Activated CD8-positive, alpha-beta memory T cell treated with anti-CD3 and anti-CD28 coated beads, Interleukin-2, amount 10 ng/mL, durations not matched to agents 7 days and 5 days (primary cell): Measurements from ENCODE around the gene CRELD1. TPM values are rescaled to one million over a fixed set of nuclear protein-coding genes. Genes with fewer than 3 reads are reported as not detected.

Source experiments
- ATAC-seq: fragments of 150-1000 bp; cut with Tn5 transposase; one replicate; pipeline ENCODE4 v1.10.0; 2021; ENCODE audit warnings: moderate library complexity
- CTCF ChIA-PET: fragments of 350-600 bp; sonication (Branson Sonifier 250); formaldehyde crosslinking; loops from one replicate; lab custom pipeline; 2021; ENCODE audit warnings: antibody characterized with exemption; lab: Charles Lee
- DNase-seq: peaks from one replicate; pipeline ENCODE4 v3.0.0-alpha.2; 2020
- H3K27ac Mint-ChIP-seq: one replicate; pipeline ENCODE4 v1.8.0; 2021; ENCODE audit warnings: mild to moderate bottlenecking, mixed read lengths
- H3K27me3 Mint-ChIP-seq: one replicate; pipeline ENCODE4 v1.8.0; 2021; ENCODE audit warnings: mixed read lengths
- H3K36me3 Mint-ChIP-seq: one replicate; pipeline ENCODE4 v1.8.0; 2021; ENCODE audit warnings: mild to moderate bottlenecking, mixed read lengths
- H3K4me1 Mint-ChIP-seq: one replicate; pipeline ENCODE4 v1.8.0; 2021; ENCODE audit warnings: mixed read lengths
- H3K4me3 Mint-ChIP-seq: one replicate; pipeline ENCODE4 v1.8.0; 2021; ENCODE audit warnings: mild to moderate bottlenecking, moderate library complexity, mixed read lengths
- H3K9me3 Mint-ChIP-seq: one replicate; pipeline ENCODE4 v1.8.0; 2022; ENCODE audit warnings: low read depth, mixed read lengths
- total RNA-seq, 2 experiments: library from RNA; stranded (reverse); gene quantifications; one replicate each; pipeline ENCODE4 v1.2.3, GENCODE V29; 2021

CRELD1 gene
- total RNA-seq, 2 experiments from 2014 or later, result 17.4 to 18.9 TPM

DNA sequence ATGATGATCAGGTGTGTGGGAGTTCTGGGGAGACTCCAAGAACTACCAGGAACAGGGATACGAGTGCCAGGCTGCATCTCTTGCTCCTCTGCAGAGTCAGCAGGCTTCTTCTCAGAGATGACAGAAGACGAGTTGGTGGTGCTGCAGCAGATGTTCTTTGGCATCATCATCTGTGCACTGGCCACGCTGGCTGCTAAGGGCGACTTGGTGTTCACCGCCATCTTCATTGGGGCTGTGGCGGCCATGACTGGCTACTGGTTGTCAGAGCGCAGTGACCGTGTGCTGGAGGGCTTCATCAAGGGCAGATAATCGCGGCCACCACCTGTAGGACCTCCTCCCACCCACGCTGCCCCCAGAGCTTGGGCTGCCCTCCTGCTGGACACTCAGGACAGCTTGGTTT, 10.6 kb downstream of the CRELD1 start:
- DNase-seq (no peak), ATAC-seq (no peak)
- Mint-ChIP-seq H3K9me3 (no peaks in the 10 kb centered on the region), H3K36me3 (peaks cover 5% of the 10 kb centered on the region), H3K4me1 (peaks cover 2% of the 10 kb centered on the region), H3K4me3 (no peak overlapping the region), H3K27me3 (no peaks in the 10 kb centered on the region), H3K27ac (no peak overlapping the region)
- CTCF ChIA-PET, result interaction anchor here (1.9 kb wide), 1 partner anchor 11 kb away, joined by 14 read pairs; the partner anchor contains the start of gene CRELD1

DNA sequence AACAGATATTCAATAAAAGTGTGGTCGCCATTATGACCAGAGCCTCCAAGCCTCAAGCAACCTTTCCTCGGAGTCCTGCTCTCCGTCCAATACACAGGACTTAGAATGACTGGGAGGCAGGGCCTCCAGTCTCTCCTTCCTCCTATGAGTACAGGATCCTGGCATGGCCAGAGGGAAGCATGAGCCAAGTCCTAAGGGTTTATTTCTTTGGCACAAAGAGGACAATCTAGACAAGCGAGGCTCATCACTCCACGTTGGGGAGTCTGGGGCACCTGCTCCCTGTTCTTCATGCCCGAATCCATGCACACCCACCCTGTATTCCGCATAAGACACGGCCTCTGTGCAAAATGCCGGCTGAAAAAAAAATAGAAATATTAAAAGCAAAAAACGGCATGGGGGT, 11.7 kb downstream of the CRELD1 start:
- no peak overlapping the region for H3K4me3 Mint-ChIP-seq
- CTCF ChIA-PET, result interaction anchor here (1.5 to 2.9 kb wide), 5 partner anchors 11 to 196 kb away, joined by 5 to 38 read pairs (median 8); partner anchors contain the start of genes CRELD1 and OGG1
- no peaks in the 10 kb centered on the region for H3K9me3 Mint-ChIP-seq
- peaks cover 2% of the 10 kb centered on the region for H3K4me1 Mint-ChIP-seq
- H3K27ac Mint-ChIP-seq, result no peak overlapping the region
- DNase-seq, result no peak
- ATAC-seq, result no peak
- H3K27me3 Mint-ChIP-seq, result no peaks in the 10 kb centered on the region
- H3K36me3 Mint-ChIP-seq, result peaks cover 5% of the 10 kb centered on the region

DNA sequence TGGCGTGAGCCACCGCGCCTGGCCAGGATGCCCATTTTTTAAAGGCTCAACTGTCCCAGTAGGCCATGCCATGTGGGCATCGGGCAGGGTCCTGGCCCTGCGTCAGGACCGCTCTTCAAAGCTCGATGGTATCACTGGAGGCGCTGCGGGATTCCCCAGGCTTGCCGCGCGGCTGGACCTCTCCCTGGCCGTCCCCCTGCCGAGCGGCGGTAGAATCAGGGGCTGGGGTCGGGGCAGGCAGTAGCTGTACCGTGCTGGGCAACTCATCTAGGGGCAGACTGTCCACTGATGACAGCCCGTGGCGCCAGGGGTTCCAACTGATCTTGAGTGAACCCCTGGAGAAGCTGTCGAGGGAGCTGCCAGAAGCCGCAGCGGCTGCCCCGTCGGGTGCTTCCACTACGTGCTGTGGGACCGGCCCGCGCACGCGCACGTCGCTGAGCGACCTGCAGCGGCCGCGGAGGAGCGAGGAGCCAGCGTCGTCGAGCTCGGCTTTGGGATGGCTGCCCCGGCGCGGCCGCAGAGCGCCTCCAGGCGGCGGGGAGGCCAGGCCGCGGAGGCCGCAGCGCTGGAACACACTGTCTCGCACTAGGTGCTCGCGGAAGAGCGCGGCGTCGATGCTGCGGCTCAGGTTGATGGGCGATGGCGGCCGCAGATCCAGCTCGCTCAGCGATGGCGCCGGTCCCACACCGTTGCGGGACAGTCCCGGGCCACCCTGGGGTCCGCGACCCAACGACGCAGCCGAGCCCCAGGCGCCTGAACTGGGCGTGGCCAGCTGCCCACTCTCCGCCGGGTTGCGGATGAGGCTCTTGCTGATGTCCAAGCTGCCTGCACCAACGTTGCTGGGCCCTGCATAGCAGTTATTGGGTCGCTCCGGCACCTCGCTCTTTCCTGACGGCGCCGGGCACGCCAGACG, 12.7 kb downstream of the CRELD1 start:
- Mint-ChIP-seq H3K4me3 (peak overlapping the region; percentile 70), H3K27ac (peak overlapping the region; percentile 56), H3K4me1 (peaks cover 9% of the 10 kb centered on the region), H3K36me3 (peaks cover 2% of the 10 kb centered on the region), H3K9me3 (no peaks in the 10 kb centered on the region), H3K27me3 (no peaks in the 10 kb centered on the region)
- CTCF ChIA-PET, result interaction anchor here (0.5 to 2.9 kb wide), 16 partner anchors 12 to 374 kb away, joined by 3 to 38 read pairs (median 4); partner anchors contain the start of genes CAMK1, CRELD1, EMC3 and JAGN1
- ATAC-seq (peak; percentile 88), DNase-seq (peak; percentile 82)

DNA sequence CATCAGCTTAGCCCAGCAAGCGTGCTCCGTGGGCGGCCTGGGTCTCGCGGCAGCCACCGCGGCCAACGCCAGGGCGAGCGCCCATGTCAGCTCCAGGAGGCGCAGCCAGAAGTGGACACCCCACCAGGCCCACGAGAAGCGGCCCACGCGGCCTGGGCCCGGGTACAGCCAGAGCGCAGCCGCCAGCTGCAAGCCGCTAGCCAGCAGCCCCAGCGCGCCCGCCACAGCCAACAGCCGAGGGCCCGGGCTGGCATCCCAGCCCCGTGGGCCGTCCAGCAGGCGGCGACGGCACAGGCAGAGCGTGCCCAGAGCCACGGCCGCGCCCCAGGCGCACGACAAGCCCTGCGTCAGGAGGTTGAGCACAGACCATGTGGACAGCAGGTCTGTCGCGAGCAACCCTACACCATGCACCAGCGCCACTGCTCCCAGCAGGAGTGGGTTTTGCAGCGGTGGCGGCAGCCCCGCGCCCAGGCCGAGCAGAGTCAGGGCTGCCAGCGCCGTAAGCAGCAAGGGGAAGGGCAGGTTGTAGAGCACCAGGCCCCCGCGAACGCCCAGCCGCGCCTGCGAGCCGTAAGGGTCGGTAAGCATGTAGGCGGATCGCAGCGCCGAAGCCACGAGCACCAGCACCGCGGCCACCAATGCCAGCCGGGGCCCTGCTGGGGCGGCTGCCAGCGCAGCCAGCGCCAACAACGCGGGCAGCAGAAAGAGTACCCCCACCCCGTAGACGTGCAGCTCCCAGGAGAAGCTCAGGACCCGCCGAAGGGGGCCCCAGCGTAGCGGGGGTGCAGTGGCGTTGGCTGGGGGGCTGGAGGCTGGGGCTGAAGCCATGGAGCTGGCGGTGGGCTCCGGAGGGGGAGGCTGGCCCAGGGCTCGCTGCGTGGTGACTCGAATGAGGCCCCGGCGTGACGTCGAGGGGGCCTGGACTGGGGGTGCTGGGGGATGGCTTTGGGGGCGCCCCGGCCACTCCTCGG, 13.7 kb downstream of the CRELD1 start:
- ATAC-seq (no peak), DNase-seq (no peak)
- Mint-ChIP-seq H3K4me1 (peaks cover 14% of the 10 kb centered on the region), H3K4me3 (no peak overlapping the region), H3K27me3 (no peaks in the 10 kb centered on the region), H3K27ac (no peak overlapping the region), H3K36me3 (peaks cover under 1% of the 10 kb centered on the region), H3K9me3 (no peaks in the 10 kb centered on the region)
- CTCF ChIA-PET, result interaction anchor here (1.0 to 2.9 kb wide), 11 partner anchors 13 to 374 kb away, joined by 3 to 38 read pairs (median 5); partner anchors contain the start of genes CRELD1, EMC3, OGG1 and SEC13

DNA sequence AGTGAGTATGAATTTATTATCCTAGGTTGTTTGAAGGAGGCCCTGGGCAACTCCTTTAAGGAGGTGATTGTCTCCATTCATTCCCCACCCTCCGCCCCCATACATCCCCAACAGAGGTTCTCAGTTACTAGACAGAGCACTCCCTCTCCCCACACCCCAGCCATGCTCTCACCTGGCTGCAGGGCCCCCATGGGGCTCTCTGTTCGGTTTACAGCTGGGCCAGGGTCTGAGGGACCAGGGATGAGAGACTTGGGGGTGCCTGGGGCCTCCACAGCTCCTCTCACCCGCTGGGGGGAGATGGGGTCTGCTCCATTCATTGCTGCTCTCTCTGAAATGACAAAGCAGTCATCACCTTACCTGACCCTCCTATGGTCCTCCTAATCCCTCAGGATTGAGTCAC, 15.0 kb downstream of the CRELD1 start:
- CTCF ChIA-PET, result interaction anchor here (2.9 kb wide), 1 partner anchor 15 kb away, joined by 38 read pairs; the partner anchor contains the start of gene CRELD1
- Mint-ChIP-seq H3K4me1 (peaks cover 20% of the 10 kb centered on the region), H3K4me3 (no peak overlapping the region), H3K27me3 (no peaks in the 10 kb centered on the region), H3K9me3 (no peaks in the 10 kb centered on the region), H3K27ac (no peak overlapping the region), H3K36me3 (no peaks in the 10 kb centered on the region)
- DNase-seq, result no peak
- ATAC-seq, result no peak

DNA sequence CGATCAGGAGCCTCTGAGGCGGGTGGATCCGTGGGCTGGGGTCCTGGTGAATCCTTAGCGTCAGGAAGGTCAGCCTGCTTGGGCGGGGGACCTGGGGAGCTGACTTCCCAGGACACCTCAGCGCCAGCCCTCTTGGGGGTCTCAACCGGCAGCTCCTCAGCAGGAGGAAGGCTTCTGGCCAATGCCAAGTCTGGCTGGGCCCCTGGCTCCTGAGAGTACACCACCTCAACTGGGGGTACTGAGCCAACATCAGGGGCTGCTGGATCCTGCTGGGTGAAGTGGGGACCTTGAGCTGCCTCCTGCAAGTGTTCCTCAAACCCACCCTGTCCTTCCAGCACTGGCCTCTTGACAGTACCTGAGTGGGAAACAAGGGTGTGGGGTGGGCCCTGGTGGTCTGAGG, 15.5 kb downstream of the CRELD1 start:
- H3K27ac Mint-ChIP-seq, result no peak overlapping the region
- ATAC-seq, result no peak
- no peak for DNase-seq
- H3K9me3 Mint-ChIP-seq, result no peaks in the 10 kb centered on the region
- H3K4me1 Mint-ChIP-seq, result peaks cover 20% of the 10 kb centered on the region
- CTCF ChIA-PET, result interaction anchor here (1.3 kb wide), 1 partner anchor 105 kb away, joined by 3 read pairs; the partner anchor contains the start of gene RPUSD3
- no peaks in the 10 kb centered on the region for H3K27me3 Mint-ChIP-seq
- no peak overlapping the region for H3K4me3 Mint-ChIP-seq
- no peaks in the 10 kb centered on the region for H3K36me3 Mint-ChIP-seq

DNA sequence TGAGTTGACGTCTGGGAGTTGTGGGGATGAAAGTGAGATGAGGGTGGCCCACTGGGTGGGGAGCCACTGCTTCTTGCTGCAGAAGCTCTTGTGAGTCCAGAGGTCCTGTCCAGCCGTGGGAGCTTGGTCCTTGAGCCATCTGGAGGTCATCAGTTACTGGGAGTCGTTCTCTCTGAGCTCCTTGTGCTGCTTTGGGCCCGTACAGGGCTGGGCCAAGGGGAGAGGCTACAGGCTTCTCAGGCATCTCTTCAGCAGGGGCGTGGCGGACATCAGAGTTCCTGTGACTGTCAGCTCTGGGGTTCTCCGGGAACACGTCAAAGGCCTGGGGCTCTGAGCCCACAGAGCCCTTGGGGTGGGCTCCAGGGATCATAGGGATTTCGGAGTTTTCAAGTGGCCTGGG, 16.0 kb downstream of the CRELD1 start:
- peaks cover 20% of the 10 kb centered on the region for H3K4me1 Mint-ChIP-seq
- H3K36me3 Mint-ChIP-seq, result no peaks in the 10 kb centered on the region
- no peaks in the 10 kb centered on the region for H3K9me3 Mint-ChIP-seq
- ATAC-seq (no peak), DNase-seq (no peak)
- no peak overlapping the region for H3K4me3 Mint-ChIP-seq
- H3K27ac Mint-ChIP-seq, result no peak overlapping the region
- CTCF ChIA-PET, result interaction anchor here (1.3 kb wide), 1 partner anchor 105 kb away, joined by 3 read pairs; the partner anchor contains the start of gene RPUSD3
- H3K27me3 Mint-ChIP-seq, result no peaks in the 10 kb centered on the region

DNA sequence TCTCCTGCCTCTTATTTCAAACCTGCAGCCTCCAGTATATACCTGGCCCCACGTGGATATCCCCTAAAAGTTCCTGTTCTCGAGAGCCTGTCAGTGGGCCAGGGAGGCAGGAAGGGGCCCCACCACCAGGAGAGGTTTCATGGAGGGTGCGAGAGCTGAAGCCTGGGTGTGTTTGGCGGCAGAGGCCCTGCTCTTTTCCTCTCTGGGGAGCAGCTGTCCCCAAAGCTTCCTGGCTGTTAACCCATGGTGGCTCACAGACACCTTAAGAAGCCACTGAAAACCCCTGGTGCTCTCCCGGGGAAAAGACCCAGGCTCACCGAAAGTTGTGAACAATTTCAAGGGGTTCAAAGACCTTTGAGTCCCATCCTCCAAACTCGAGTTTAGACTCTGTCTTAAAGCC, 17.5 kb downstream of the CRELD1 start:
- CTCF ChIA-PET, result interaction anchor here (1.0 to 1.8 kb wide), 3 partner anchors 9 to 18 kb away, joined by 3 to 5 read pairs (median 3); partner anchors contain the start of gene CRELD1
- Mint-ChIP-seq H3K4me1 (peaks cover 20% of the 10 kb centered on the region), H3K27ac (peak overlapping the region; percentile 62), H3K27me3 (no peaks in the 10 kb centered on the region), H3K36me3 (no peaks in the 10 kb centered on the region), H3K4me3 (peak overlapping the region; percentile 76), H3K9me3 (no peaks in the 10 kb centered on the region)
- ATAC-seq (no peak), DNase-seq (no peak)

DNA sequence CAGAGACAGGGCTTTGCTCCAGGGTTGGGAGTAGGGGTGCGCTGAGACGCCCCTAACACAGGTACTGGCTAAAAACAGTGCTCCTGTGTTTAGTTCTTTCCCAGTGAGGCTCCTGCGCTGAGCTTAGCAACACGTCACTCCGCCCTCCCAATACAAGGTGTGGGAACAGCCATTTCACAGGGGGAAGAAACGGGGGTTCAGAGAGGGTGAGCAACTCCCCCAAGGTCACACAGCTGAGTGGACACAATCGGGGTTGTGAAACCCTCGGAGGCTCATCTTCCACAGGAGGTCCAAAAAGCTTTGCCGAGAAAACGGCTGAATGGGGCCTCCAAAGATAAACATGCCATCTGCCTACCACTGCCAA, 17.9 kb downstream of the CRELD1 start:
- DNase-seq, result no peak
- peak; percentile 10 for ATAC-seq
- Mint-ChIP-seq H3K4me1 (peaks cover 18% of the 10 kb centered on the region), H3K27ac (no peak overlapping the region), H3K27me3 (no peaks in the 10 kb centered on the region), H3K9me3 (no peaks in the 10 kb centered on the region), H3K4me3 (peak overlapping the region; percentile 76), H3K36me3 (no peaks in the 10 kb centered on the region)
- CTCF ChIA-PET, result interaction anchor here (0.6 to 1.8 kb wide), 5 partner anchors 8 to 102 kb away, joined by 3 to 5 read pairs (median 3); partner anchors contain the start of gene CRELD1

DNA sequence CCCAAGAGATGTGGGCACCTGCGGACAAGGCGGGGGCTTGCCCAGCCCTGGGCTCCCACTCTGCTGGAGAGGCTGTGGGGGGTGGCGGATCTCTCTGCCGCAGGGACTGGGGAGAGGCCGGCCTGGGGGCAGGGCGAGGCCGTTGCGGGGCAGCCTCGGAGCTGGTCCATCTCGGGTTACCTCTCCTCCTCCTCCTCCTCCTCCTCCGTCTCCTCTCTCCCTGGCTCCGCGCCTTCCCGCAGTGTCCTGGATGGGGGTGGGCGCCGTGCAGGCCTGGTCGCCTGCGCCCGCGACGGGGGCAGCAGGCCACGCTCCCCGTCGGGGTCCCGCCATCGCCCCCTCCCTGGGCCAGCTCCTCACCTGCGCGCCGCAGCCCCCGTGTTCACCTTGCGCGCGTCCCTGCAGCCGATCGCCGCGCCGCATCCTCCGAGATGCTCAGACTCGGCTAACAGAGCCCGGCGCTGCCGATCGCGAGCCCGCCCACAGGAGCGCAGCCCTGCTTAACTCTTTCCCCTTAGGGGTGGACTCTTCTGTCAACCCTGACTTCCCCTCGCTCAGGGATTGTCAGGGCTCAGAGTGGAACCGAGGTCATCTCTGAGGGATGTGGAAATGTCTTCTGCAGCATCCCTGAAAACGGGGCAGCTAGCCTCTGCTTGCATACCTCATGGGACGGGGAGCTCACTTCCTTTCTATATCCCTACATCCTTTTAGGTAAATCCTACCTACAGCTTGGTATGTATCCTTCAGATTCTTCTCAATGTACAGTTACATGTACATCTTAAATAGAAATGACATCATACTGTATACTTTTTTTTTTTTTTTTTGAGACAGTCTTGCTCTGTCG, 18.6 kb downstream of the CRELD1 start, which contains the start of gene PRRT3:
Gene PRRT3 (minus strand): TSS at position 447 of the 844 bp plus-strand sequence. CDS start 2,293 bp downstream, outside the sequence.
- no peaks in the 10 kb centered on the region for H3K36me3 Mint-ChIP-seq
- peak; percentile 95 for ATAC-seq
- no peak within 1 kb of the TSS for H3K27ac Mint-ChIP-seq
- H3K9me3 Mint-ChIP-seq, result no peaks in the 10 kb centered on the region
- CTCF ChIA-PET, result interaction anchor here (0.6 to 1.8 kb wide), 7 partner anchors 8 to 103 kb away, joined by 3 to 5 read pairs (median 3); partner anchors contain the start of genes CRELD1 and JAGN1
- H3K27me3 Mint-ChIP-seq, result no peaks in the 10 kb centered on the region
- H3K4me3 Mint-ChIP-seq, result peak within 1 kb of the TSS; percentile 76
- H3K4me1 Mint-ChIP-seq, result peaks cover 18% of the 10 kb centered on the region
- peak; percentile 78 for DNase-seq

DNA sequence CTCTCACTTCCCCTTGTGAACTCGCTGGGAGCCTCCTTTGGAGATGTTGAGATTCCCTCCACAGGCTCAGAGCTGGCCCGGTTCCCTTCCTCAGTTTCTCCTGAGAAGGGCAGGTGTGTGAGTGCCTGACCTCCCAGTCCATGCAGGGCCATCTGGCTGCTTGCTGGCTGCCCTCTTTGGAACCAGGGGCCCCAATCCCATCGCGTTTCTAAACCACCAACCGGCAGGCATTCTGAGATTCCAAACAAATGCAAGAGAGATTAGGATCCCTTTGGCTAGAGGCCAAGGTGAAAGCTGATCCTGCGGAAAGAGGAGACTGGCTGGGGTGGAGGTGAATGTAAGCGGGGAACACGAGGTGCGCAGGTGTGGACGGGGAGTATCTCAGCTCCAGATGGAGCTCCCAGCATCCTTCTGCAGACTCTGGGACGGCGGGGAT, 21.5 kb downstream of the CRELD1 start:
- Mint-ChIP-seq H3K27ac (no peak overlapping the region), H3K4me1 (peaks cover 18% of the 10 kb centered on the region), H3K9me3 (no peaks in the 10 kb centered on the region), H3K36me3 (no peaks in the 10 kb centered on the region), H3K27me3 (no peaks in the 10 kb centered on the region), H3K4me3 (no peak overlapping the region)
- CTCF ChIA-PET, result interaction anchor here (1.9 kb wide), 1 partner anchor 22 kb away, joined by 5 read pairs; the partner anchor contains the start of gene CRELD1
- DNase-seq (no peak), ATAC-seq (no peak)
